Ammon's horn (tissue), 1 donor: ENCODE data around the gene TEFM.
"Not testable (repeated sequence)": the region's sequence is repeated elsewhere in the genome, so short reads cannot be mapped to it uniquely, and the experiment has no call there.

ENCODE experiments used
- DNase-seq: peaks from one replicate; pipeline ENCODE4 v3.0.0-alpha.2; 2016; ENCODE audit warnings: low spot score

Gene TEFM

DNA sequence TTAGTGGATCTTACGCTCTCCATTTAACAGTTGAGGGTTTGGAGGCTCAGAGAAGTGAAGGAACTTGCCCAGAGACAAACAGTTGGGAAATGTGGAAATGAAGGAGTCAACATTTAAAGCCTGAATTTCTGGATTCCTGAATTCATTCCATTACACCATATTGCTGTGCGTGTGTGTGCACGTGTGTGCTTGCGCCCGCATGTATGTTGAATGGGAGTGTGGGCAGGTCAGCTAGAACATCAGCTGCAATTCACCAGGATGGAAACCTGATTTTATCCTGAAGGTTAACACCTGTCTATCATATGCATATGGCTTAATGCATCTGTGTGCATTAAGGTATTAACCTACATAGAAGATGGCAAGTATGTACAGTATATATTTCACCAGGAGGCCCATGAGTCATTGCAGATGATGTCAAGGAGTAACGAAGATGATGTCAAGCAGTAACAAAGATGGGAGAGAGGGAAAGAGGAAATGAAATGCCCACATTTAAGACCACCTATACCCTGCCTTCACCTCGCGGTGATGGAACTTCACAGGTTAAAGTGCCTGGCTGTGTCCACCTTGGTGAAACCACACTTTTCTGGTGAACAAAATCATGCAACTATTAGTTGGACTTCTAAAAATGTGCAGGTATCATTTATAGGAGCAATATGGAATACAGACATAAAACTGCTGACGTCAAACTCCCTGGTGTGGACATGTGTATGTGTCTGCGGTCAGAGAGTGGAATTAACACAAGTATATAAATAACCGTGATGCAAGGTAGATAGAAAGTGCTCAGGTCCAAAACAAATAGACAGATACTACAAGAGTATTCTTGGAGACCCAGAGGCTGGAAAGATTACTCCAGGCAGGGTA, 14.9 kb upstream of the TEFM start:
- no peak for DNase-seq

GRCh38 chr17:30920282-30920681, 14.2 kb upstream of the TEFM start:
- no peak for DNase-seq

DNA sequence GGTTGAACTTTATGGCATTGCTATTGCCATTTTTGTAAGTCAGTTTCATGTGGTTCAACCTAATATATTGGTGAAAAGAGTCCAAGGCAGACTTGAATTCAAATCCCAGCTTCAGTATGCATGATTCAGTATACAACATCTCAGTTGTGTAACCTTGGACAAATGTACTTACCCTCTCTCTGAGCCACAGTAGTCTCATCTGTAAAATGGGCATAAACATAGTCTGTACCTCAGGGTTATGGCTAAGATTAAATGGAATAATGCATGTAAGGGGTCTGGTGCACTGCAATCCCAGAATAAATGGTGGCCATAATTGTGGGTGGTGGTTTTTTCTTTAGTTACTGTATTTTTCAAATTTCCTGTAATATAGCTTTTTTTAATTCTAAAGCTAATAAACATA, 11.0 kb upstream of the TEFM start:
- no peak for DNase-seq

GRCh38 chr17:30915833-30916611, 10.0 kb upstream of the TEFM start:
- DNase-seq, result no peak

GRCh38 chr17:30913955-30914354, 7.9 kb upstream of the TEFM start:
- no peak for DNase-seq

GRCh38 chr17:30910151-30910550, 4.1 kb upstream of the TEFM start:
- not testable (repeated sequence) for DNase-seq

- no peak for DNase-seq
Measured at GRCh38 chr17:30908717-30909420, 2.8 kb upstream of the TEFM start.

GRCh38 chr17:30905742-30906100, 317 bp downstream of the TEFM start:
- peak; percentile 12 for DNase-seq

GRCh38 chr17:30897311-30897710, 8.7 kb downstream of the TEFM start:
- no peak for DNase-seq

GRCh38 chr17:30894236-30894635, 11.8 kb downstream of the TEFM start:
- no peak for DNase-seq

- no peak for DNase-seq
Measured at GRCh38 chr17:30886187-30886586, 19.9 kb downstream of the TEFM start.

DNA sequence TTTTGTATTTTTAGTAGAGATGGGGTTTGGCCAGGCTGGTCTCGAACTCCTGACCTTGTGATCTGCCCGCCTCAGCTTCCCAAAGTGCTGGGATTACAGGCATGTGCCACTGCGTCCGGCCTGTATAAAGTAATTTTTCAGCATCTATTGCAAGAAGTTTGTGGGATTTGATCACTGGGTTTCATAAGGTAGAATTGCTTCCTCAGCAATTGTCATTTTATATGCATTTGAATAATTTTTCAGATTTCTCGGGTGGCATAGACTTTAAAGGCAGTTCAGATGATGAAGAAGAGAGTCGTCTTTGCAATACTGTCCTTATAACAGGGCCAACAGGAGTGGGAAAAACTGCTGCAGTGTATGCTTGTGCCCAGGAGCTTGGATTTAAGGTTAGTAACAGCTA, 37.0 kb downstream of the TEFM start:
- no peak for DNase-seq

DNA sequence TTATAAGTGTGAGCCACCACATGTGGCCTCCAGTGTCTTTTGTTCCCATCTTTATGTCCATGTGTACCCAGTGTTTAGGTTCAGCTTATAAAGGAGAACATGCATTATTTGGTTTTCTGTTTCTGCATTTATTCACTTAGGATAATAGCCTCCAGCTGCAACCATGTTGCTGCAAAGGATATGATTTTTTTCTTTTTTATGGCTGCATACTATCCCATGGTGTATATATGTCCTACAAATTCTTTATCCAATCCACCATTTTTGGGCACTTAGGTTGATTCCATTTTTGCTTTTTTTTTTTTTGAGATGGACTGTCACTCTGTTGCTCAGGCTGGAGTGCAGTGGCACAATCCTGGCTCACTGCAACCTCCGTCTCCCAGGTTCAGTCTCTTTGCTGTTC, 41.4 kb downstream of the TEFM start:
- no peak for DNase-seq

DNA sequence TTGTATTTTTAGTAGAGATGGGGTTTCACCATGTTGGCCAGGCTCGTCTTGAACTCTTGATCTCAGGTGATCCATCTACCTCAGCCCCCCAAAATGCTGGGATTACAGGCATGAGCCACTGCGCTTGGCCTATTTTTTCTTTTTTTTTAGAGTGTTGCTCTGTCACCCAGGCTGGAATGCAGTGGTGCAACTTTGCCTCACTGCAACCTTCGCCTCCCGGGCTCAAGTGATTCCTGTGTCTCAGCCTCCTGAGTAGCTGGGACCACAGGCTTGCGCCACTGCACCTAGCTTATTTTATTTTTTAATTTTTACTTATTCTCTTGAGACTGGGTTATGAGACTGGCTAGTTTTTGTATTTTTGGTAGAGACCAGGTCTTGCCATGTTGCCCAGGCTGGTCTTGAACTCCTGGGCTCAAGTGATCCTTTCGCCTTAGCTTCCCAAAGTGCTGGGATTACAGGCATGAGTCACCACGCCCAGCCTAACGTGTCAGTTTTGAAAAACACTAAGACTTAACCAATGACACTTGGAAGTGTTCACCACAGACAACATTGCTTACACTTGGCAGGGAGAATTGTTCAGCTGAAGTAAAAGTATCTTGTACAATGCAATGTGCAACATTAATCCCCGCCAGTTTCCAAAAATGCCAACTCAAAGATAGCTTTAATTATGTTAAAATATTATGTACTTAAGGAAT, 47.3 kb downstream of the TEFM start:
- no peak for DNase-seq

GRCh38 chr17:30854146-30854545, 51.9 kb downstream of the TEFM start:
- no peak for DNase-seq
